ENCODE data around the gene DLGAP1. TPM values are rescaled to one million over a fixed set of nuclear protein-coding genes. Genes with fewer than 3 reads are reported as not detected.

Gene DLGAP1
- total RNA-seq, 3 donors from 2014 or later (not counting 1 experiment from before 2014, with no cell fraction given): not detected

DNA sequence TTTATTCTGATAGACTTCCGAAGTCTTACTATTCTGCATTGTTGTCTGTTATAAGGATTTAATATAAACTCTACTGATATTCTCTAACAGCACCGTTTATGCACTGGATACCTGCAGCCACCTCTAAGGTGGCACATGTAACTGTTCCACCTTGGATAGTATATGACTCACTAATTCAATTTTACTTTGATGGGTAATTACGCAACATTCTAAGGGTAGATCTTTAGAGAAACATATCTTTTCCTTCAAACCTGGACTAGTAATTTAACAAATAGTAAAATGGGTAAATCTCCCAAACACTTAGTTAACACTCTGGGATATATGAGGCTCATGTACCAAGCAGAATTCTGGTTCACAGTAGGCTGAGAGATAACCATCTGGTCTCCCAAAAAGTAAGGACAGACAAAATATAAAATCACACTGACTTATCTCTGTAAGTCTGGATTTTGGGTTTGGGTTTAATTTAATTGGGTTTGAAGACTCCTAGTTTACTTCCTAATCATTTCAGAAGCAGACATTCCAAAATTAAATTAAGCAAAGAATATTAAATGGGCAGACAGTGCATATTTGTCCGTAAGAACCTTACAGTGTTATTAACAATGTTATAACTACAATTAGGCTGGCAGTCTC, 590.3 kb downstream of the DLGAP1 start:
- intact Hi-C loops (cut with micrococcal nuclease): no loop called here
- 80% methylated on average over 1 of the region's 4 CpGs for WGBS (ENCODE audit: insufficient coverage)
- Mint-ChIP-seq H3K36me3 (no peaks in the 10 kb centered on the region), H3K27ac (no peak overlapping the region), H3K9me3 (no peaks in the 10 kb centered on the region), H3K4me3 (no peak overlapping the region), H3K27me3 (ENCODE audit: low read depth in 2 of 2) (peaks cover 10 to 12% of the 10 kb centered on the region in 2 donors), H3K4me1 (no peaks in the 10 kb centered on the region)
- no peak for ATAC-seq
- Histone ChIP-seq H3K4me3 (ENCODE audit: low read length) (no peak overlapping the region), H3K36me3 (ENCODE audit: control insufficient read depth, insufficient read depth, low read length) (no peaks in the 10 kb centered on the region), H3K27ac (ENCODE audit: low read length) (no peak overlapping the region), H3K9me3 (ENCODE audit: control insufficient read depth, insufficient read depth, low read length) (no peaks in the 10 kb centered on the region), H3K4me1 (ENCODE audit: control insufficient read depth, insufficient read depth, low read length) (no peaks in the 10 kb centered on the region), H3K27me3 (ENCODE audit: control insufficient read depth, insufficient read depth, low read length) (no peaks in the 10 kb centered on the region)
- no peak for DNase-seq
- TF ChIP-seq, protein P1, sequence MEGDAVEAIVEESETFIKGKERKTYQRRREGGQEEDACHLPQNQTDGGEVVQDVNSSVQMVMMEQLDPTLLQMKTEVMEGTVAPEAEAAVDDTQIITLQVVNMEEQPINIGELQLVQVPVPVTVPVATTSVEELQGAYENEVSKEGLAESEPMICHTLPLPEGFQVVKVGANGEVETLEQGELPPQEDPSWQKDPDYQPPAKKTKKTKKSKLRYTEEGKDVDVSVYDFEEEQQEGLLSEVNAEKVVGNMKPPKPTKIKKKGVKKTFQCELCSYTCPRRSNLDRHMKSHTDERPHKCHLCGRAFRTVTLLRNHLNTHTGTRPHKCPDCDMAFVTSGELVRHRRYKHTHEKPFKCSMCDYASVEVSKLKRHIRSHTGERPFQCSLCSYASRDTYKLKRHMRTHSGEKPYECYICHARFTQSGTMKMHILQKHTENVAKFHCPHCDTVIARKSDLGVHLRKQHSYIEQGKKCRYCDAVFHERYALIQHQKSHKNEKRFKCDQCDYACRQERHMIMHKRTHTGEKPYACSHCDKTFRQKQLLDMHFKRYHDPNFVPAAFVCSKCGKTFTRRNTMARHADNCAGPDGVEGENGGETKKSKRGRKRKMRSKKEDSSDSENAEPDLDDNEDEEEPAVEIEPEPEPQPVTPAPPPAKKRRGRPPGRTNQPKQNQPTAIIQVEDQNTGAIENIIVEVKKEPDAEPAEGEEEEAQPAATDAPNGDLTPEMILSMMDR (IDR thresholded peaks at IDR 0.05): no peak

DNA sequence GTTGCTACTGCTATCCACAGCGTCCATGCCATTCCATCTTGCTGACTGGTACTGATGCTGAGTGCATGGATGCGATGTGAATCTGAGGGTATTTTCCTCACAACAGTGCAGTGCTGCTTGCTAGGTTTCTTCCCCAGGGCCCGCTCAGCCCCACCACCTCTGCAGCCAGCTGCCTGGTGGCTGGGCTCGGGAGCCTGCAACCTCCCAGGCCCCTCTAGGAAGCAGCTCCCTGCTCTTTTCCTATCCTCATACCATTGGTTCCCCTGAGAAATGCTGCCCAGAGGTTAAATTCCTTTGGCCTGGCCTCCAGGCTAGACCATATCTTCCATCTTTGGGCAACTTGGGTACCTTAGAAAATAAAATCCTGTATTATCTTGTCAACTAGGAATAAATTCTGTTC, 591.5 kb downstream of the DLGAP1 start:
- H3K36me3 Mint-ChIP-seq: no peaks in the 10 kb centered on the region
- H3K4me1 Mint-ChIP-seq: no peaks in the 10 kb centered on the region
- no peaks in the 10 kb centered on the region for H3K9me3 ChIP-seq (ENCODE audit: control insufficient read depth, insufficient read depth, low read length)
- H3K4me3 ChIP-seq (ENCODE audit: low read length): no peak overlapping the region
- WGBS (ENCODE audit: insufficient coverage): 65% methylated on average over 4 of the region's 4 CpGs
- TF ChIP-seq, protein P1 (IDR thresholded peaks at IDR 0.05): no peak
- no peak for DNase-seq
- H3K27ac ChIP-seq (ENCODE audit: low read length): no peak overlapping the region
- H3K9me3 Mint-ChIP-seq: no peaks in the 10 kb centered on the region
- H3K27me3 ChIP-seq (ENCODE audit: control insufficient read depth, insufficient read depth, low read length): no peaks in the 10 kb centered on the region
- H3K4me1 ChIP-seq (ENCODE audit: control insufficient read depth, insufficient read depth, low read length): no peaks in the 10 kb centered on the region
- peaks cover 10 to 12% of the 10 kb centered on the region in 2 donors for H3K27me3 Mint-ChIP-seq (ENCODE audit: low read depth in 2 of 2)
- H3K27ac Mint-ChIP-seq: no peak overlapping the region
- intact Hi-C loops (cut with micrococcal nuclease): no loop called here
- H3K36me3 ChIP-seq (ENCODE audit: control insufficient read depth, insufficient read depth, low read length): no peaks in the 10 kb centered on the region
- ATAC-seq: no peak
- H3K4me3 Mint-ChIP-seq: no peak overlapping the region

DNA sequence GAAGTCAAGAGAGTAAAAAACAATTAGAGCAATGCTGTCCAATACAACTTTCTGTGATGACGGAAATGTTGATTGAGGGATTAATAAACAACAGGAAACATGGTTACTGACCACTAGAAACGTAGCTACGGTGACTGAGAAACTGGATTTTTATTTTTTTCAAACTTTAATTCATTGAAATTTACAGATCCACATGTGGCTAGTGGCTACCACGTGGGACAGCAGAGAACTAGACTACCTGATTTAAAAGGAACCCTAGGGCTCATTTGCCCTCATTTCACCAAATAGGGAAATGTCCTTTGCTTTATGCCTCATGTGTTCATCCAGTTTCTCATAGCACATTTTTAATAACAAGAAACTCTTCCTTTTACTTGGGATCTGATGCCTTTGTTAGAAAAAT, 592.1 kb downstream of the DLGAP1 start:
- no peak overlapping the region for H3K27ac ChIP-seq (ENCODE audit: low read length)
- no peak overlapping the region for H3K27ac Mint-ChIP-seq
- no peak overlapping the region for H3K4me3 Mint-ChIP-seq
- H3K4me3 ChIP-seq (ENCODE audit: low read length): no peak overlapping the region
- no peaks in the 10 kb centered on the region for H3K4me1 ChIP-seq (ENCODE audit: control insufficient read depth, insufficient read depth, low read length)
- TF ChIP-seq, protein P1 (IDR thresholded peaks at IDR 0.05): no peak
- 83% methylated on average over 4 of the region's 4 CpGs for WGBS (ENCODE audit: insufficient coverage)
- intact Hi-C loops (cut with micrococcal nuclease): no loop called here
- H3K27me3 ChIP-seq (ENCODE audit: control insufficient read depth, insufficient read depth, low read length): no peaks in the 10 kb centered on the region
- DNase-seq (no peak), ATAC-seq (no peak)
- no peaks in the 10 kb centered on the region for H3K36me3 ChIP-seq (ENCODE audit: control insufficient read depth, insufficient read depth, low read length)
- H3K36me3 Mint-ChIP-seq: no peaks in the 10 kb centered on the region
- no peaks in the 10 kb centered on the region for H3K9me3 Mint-ChIP-seq
- H3K9me3 ChIP-seq (ENCODE audit: control insufficient read depth, insufficient read depth, low read length): no peaks in the 10 kb centered on the region
- H3K4me1 Mint-ChIP-seq: no peaks in the 10 kb centered on the region
- H3K27me3 Mint-ChIP-seq (ENCODE audit: low read depth in 2 of 2): peaks cover 10 to 12% of the 10 kb centered on the region in 2 donors

DNA sequence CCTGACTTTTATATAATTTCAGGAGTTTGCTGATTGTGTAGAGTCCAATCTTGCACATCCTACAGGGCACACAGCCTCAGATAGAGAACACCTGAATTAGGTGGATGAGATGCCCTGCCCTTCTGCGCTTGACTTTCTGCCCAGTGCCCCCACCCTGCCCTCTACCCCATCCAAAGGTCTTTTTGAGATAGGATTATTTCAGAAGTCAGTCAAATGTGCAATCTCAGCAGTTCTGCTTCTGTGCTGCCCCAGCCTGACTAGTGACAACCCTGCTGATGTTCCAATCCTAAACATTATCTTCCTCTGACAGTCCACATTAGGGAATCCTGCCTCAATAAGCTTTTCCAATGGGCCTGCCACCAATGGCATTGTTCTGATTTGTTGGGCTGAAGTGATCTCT, 593.6 kb downstream of the DLGAP1 start:
- Mint-ChIP-seq H3K4me1 (no peaks in the 10 kb centered on the region), H3K27me3 (ENCODE audit: low read depth in 2 of 2) (peaks cover 9 to 10% of the 10 kb centered on the region in 2 donors), H3K4me3 (no peak overlapping the region), H3K27ac (no peak overlapping the region), H3K9me3 (no peaks in the 10 kb centered on the region), H3K36me3 (no peaks in the 10 kb centered on the region)
- WGBS (ENCODE audit: insufficient coverage): 90% methylated on average over 1 of the region's 1 CpG
- DNase-seq (no peak), ATAC-seq (no peak)
- TF ChIP-seq, protein P1 (IDR thresholded peaks at IDR 0.05): no peak
- no peaks in the 10 kb centered on the region for H3K9me3 ChIP-seq (ENCODE audit: control insufficient read depth, insufficient read depth, low read length)
- intact Hi-C loops (cut with micrococcal nuclease): no loop called here
- no peak overlapping the region for H3K27ac ChIP-seq (ENCODE audit: low read length)
- no peak overlapping the region for H3K4me3 ChIP-seq (ENCODE audit: low read length)
- H3K4me1 ChIP-seq (ENCODE audit: control insufficient read depth, insufficient read depth, low read length): no peaks in the 10 kb centered on the region
- H3K27me3 ChIP-seq (ENCODE audit: control insufficient read depth, insufficient read depth, low read length): no peaks in the 10 kb centered on the region
- H3K36me3 ChIP-seq (ENCODE audit: control insufficient read depth, insufficient read depth, low read length): no peaks in the 10 kb centered on the region
